NCI-H1092 (cell line): Measurements from ENCODE around the gene UCN2.

Experiments
- DNase-seq: peaks from one replicate; lab custom pipeline; 2025; lab: John Stamatoyannopoulos, UW

Gene UCN2

GRCh38 chr3:48591436-48591835 is 27.9 kb upstream of the UCN2 start:
- DNase-seq: no peak

- no peak for DNase-seq
Measured at GRCh38 chr3:48588230-48588629, 24.6 kb upstream of the UCN2 start.

GRCh38 chr3:48587686-48588085 is 24.1 kb upstream of the UCN2 start:
- no peak for DNase-seq

- DNase-seq: no peak
Measured at GRCh38 chr3:48585411-48585810, 21.8 kb upstream of the UCN2 start.

- DNase-seq: no peak
Measured at GRCh38 chr3:48584836-48585235, 21.3 kb upstream of the UCN2 start.

GRCh38 chr3:48581621-48582481 is 18.3 kb upstream of the UCN2 start:
- DNase-seq: no peak

GRCh38 chr3:48576647-48577046 is 13.1 kb upstream of the UCN2 start:
- DNase-seq: no peak

- DNase-seq: no peak
Measured at GRCh38 chr3:48575366-48575765, 11.8 kb upstream of the UCN2 start.

- DNase-seq: no peak
Measured at GRCh38 chr3:48573973-48574585, 10.5 kb upstream of the UCN2 start.

- DNase-seq: no peak
Measured at GRCh38 chr3:48572517-48572916, 8.9 kb upstream of the UCN2 start.

- no peak for DNase-seq
Measured at GRCh38 chr3:48571938-48572337, 8.4 kb upstream of the UCN2 start.

GRCh38 chr3:48569808-48570450 is 6.3 kb upstream of the UCN2 start:
- DNase-seq: no peak

GRCh38 chr3:48569400-48569799 is 5.8 kb upstream of the UCN2 start:
- DNase-seq: no peak

GRCh38 chr3:48568476-48568875 is 4.9 kb upstream of the UCN2 start:
- no peak for DNase-seq

- no peak for DNase-seq
Measured at GRCh38 chr3:48567500-48567899, 3.9 kb upstream of the UCN2 start.

- DNase-seq: no peak
Measured at GRCh38 chr3:48567090-48567489, 3.5 kb upstream of the UCN2 start.

- DNase-seq: no peak
Measured at GRCh38 chr3:48566401-48566760, 2.8 kb upstream of the UCN2 start.

GRCh38 chr3:48565591-48566400 is 2.2 kb upstream of the UCN2 start:
- DNase-seq: no peak

- no peak for DNase-seq
Measured at GRCh38 chr3:48565186-48565585, 1.6 kb upstream of the UCN2 start.

- no peak for DNase-seq
Measured at GRCh38 chr3:48564667-48565066, 1.1 kb upstream of the UCN2 start.

- no peak for DNase-seq
Measured at GRCh38 chr3:48564022-48564421, 441 bp upstream of the UCN2 start.

GRCh38 chr3:48562367-48563095 is 1.1 kb downstream of the UCN2 start:
- DNase-seq: no peak
